Breast epithelium (tissue), 3 donors: Measurements from ENCODE around the gene PITPNM3.

Experiments used
- POLR2A ChIP-seq: fragments of 450-650 bp; IDR thresholded peaks from one replicate; pipeline ENCODE4 v1.6.1; 2016; ENCODE audit warnings: antibody characterized with exemption, mild to moderate bottlenecking, moderate library complexity
- TF ChIP-seq, protein P1 (sequence below), 3 donors: fragments of 450-650 bp; IDR thresholded peaks; one replicate each; pipeline ENCODE4 v1.5.1; 2016 to 2017; ENCODE audit warnings: antibody characterized with exemption in 3 of 3, mild to moderate bottlenecking in 3 of 3, moderate library complexity in 3 of 3

- TF ChIP-seq POLR2A, result no peak
- TF ChIP-seq, protein P1, sequence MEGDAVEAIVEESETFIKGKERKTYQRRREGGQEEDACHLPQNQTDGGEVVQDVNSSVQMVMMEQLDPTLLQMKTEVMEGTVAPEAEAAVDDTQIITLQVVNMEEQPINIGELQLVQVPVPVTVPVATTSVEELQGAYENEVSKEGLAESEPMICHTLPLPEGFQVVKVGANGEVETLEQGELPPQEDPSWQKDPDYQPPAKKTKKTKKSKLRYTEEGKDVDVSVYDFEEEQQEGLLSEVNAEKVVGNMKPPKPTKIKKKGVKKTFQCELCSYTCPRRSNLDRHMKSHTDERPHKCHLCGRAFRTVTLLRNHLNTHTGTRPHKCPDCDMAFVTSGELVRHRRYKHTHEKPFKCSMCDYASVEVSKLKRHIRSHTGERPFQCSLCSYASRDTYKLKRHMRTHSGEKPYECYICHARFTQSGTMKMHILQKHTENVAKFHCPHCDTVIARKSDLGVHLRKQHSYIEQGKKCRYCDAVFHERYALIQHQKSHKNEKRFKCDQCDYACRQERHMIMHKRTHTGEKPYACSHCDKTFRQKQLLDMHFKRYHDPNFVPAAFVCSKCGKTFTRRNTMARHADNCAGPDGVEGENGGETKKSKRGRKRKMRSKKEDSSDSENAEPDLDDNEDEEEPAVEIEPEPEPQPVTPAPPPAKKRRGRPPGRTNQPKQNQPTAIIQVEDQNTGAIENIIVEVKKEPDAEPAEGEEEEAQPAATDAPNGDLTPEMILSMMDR (IDR thresholded peaks at IDR 0.05), result no peak
These were observed 70.5 kb downstream of the PITPNM3 start for GRCh38 chr17:6485646-6486412.
